H1 (cell line): ENCODE measurements around the gene TRIM24. TPM values are rescaled to one million over a fixed set of nuclear protein-coding genes. Genes with fewer than 3 reads are reported as not detected.
A peak's percentile ranks its signal among the peaks of the same experiment; 100 is the strongest.

Experiments used
- CTCF ChIA-PET: fragments of 300-600 bp; sonication (Branson Sonifier 250); formaldehyde crosslinking; loops from one replicate; lab custom pipeline; 2021; ENCODE audit not compliant: partially characterized antibody; lab: Charles Lee
- POLR2A ChIA-PET: fragments of 300-600 bp; sonication (Branson Sonifier 250); formaldehyde crosslinking; loops from one replicate; lab custom pipeline; 2021; ENCODE audit warnings: inconsistent platforms; ENCODE audit not compliant: partially characterized antibody; lab: Charles Lee
- DNase-seq, 2 experiments: peaks; one replicate each; pipeline versions ENCODE4 v3.0.0 to v3.0.0-alpha.2; 2010 to 2022; ENCODE audit warnings: low spot score in 2 of 2, low read depth in 1 of 2, mixed read lengths in 1 of 2
- FAIRE-seq: peaks from 2 replicates; lab custom pipeline; 2011; peaks lifted over from hg19 to GRCh38; lab: Jason Lieb, UNC
- H2AFZ ChIP-seq: 2 replicates; pipeline ENCODE4 v1.8.1; 2012; ENCODE audit warnings: low read length, inconsistent platforms
- H2AK5ac ChIP-seq: 2 replicates; pipeline ENCODE4 v1.6.1; 2013; ENCODE audit warnings: low read depth, low read length
- H2BK120ac ChIP-seq: replicated peaks from 2 replicates; pipeline ENCODE3; 2013; ENCODE audit warnings: low read depth, low read length, inconsistent platforms
- H2BK12ac ChIP-seq: 2 replicates; pipeline ENCODE4 v1.6.1; 2013; ENCODE audit warnings: low read depth, low read length
- H2BK15ac ChIP-seq: 2 replicates; pipeline ENCODE4 v1.6.1; 2013; ENCODE audit warnings: low read length
- H2BK20ac ChIP-seq: 2 replicates; pipeline ENCODE4 v1.6.1; 2013; ENCODE audit warnings: low read length
- H2BK5ac ChIP-seq: 2 replicates; pipeline ENCODE4 v1.6.1; 2013; ENCODE audit warnings: low read depth, low read length
- H3K14ac ChIP-seq: 2 replicates; pipeline ENCODE4 v1.6.1; 2013; ENCODE audit warnings: inconsistent platforms; ENCODE audit not compliant: insufficient read length
- H3K18ac ChIP-seq: 2 replicates; pipeline ENCODE4 v1.6.1; 2013; ENCODE audit warnings: low read length; ENCODE audit errors: extremely low read depth
- H3K23ac ChIP-seq: 2 replicates; pipeline ENCODE4 v1.6.1; 2013; ENCODE audit warnings: inconsistent platforms; ENCODE audit not compliant: insufficient read length
- H3K23me2 ChIP-seq: 2 replicates; pipeline ENCODE4 v1.6.1; 2013; ENCODE audit warnings: low read depth, low read length
- H3K27ac ChIP-seq: 2 replicates; pipeline ENCODE4 v1.6.1; 2011; ENCODE audit warnings: low read depth, low read length, inconsistent platforms
- H3K27me3 ChIP-seq, 4 experiments: replicated peaks in 1 of 4; 1 replicate in 1 of 4; 2 replicates in 3 of 4; pipeline versions ENCODE4 v1.6.1 to v1.8.1; 2011 to 2013; ENCODE audit warnings: low read length in 3 of 4, mild to moderate bottlenecking in 3 of 4, inconsistent platforms in 2 of 4, mixed read lengths in 2 of 4, moderate library complexity in 1 of 4; ENCODE audit not compliant: control insufficient read depth in 3 of 4, insufficient read depth in 3 of 4; ENCODE audit errors: extremely low read depth in 1 of 4
- H3K36me3 ChIP-seq, 4 experiments: 2 replicates each; pipeline versions ENCODE4 v1.6.1 to v1.8.1; 2011 to 2013; ENCODE audit warnings: mild to moderate bottlenecking in 4 of 4, low read length in 3 of 4, moderate library complexity in 2 of 4, control low read depth in 1 of 4, inconsistent platforms in 1 of 4; ENCODE audit not compliant: insufficient read depth in 4 of 4, control insufficient read depth in 2 of 4
- H3K4ac ChIP-seq: replicated peaks from 2 replicates; pipeline ENCODE3; 2013; ENCODE audit warnings: low read length, low read depth, mixed read lengths, inconsistent platforms; ENCODE audit not compliant: insufficient read length
- H3K4me1 ChIP-seq, 4 experiments: replicated peaks in 1 of 4; 1 replicate in 1 of 4; 2 replicates in 3 of 4; pipeline versions ENCODE4 v1.6.1 to v1.8.1; 2011 to 2013; ENCODE audit warnings: low read length in 3 of 4, inconsistent platforms in 2 of 4, mixed read lengths in 1 of 4; ENCODE audit not compliant: insufficient read depth in 4 of 4, control insufficient read depth in 3 of 4
- H3K4me2 ChIP-seq, 2 experiments: 2 replicates each; pipeline versions ENCODE4 v1.6.1 to v1.8.1; 2011 to 2013; ENCODE audit warnings: low read depth in 2 of 2, low read length in 2 of 2, control low read depth in 1 of 2, inconsistent platforms in 1 of 2, mild to moderate bottlenecking in 1 of 2; ENCODE audit not compliant: insufficient read depth in 1 of 2
- H3K4me3 ChIP-seq, 4 experiments: fragments of 200-600, 300-600 bp in 1 of 4; sonication (generic), shearing (Covaris generic), sonication (Bioruptor Twin) in 1 of 4; 2 replicates each; pipeline versions ENCODE4 v1.5.1 to v1.8.1; 2011 to 2016; ENCODE audit warnings: low read length in 4 of 4, low read depth in 3 of 4, control low read depth in 2 of 4, inconsistent platforms in 2 of 4, mild to moderate bottlenecking in 2 of 4, mixed read lengths in 1 of 4, moderate library complexity in 1 of 4; ENCODE audit not compliant: insufficient read depth in 2 of 4; ENCODE audit errors: extremely low read depth in 1 of 4
- H3K56ac ChIP-seq: replicated peaks from 2 replicates; pipeline ENCODE3; 2013; ENCODE audit warnings: low read depth, mild to moderate bottlenecking, mixed read lengths, low read length, inconsistent platforms; ENCODE audit not compliant: insufficient read length
- H3K79me1 ChIP-seq: 2 replicates; pipeline ENCODE4 v1.6.1; 2013; ENCODE audit warnings: low read depth, low read length, control low read depth
- H3K79me2 ChIP-seq, 2 experiments: 2 replicates each; pipeline versions ENCODE4 v1.6.1 to v1.8.1; 2012 to 2013; ENCODE audit warnings: low read length in 2 of 2, mild to moderate bottlenecking in 2 of 2, inconsistent platforms in 1 of 2; ENCODE audit not compliant: insufficient read depth in 2 of 2, control insufficient read depth in 1 of 2
- H3K9ac ChIP-seq, 4 experiments: replicated peaks in 1 of 4; 1 replicate in 1 of 4; 2 replicates in 3 of 4; pipeline versions ENCODE4 v1.6.1 to v1.8.1; 2011 to 2013; ENCODE audit warnings: low read depth in 3 of 4, low read length in 3 of 4, control low read depth in 2 of 4, mild to moderate bottlenecking in 2 of 4, moderate library complexity in 2 of 4, inconsistent platforms in 1 of 4; ENCODE audit errors: extremely low read depth in 1 of 4
- H3K9me3 ChIP-seq, 2 experiments: 2 replicates each; pipeline versions ENCODE4 v1.6.1 to v1.8.1; 2012 to 2013; ENCODE audit warnings: mild to moderate bottlenecking in 2 of 2, moderate library complexity in 2 of 2, control low read depth in 1 of 2, inconsistent platforms in 1 of 2, low read depth in 1 of 2, low read length in 1 of 2, mixed read lengths in 1 of 2; ENCODE audit not compliant: insufficient read depth in 2 of 2
- H4K20me1 ChIP-seq, 2 experiments: replicated peaks in 1 of 2; 2 replicates each; pipeline versions ENCODE3 to v1.8.1; 2011 to 2013; ENCODE audit warnings: inconsistent platforms in 2 of 2, low read length in 2 of 2, mild to moderate bottlenecking in 1 of 2; ENCODE audit not compliant: insufficient read depth in 2 of 2, control insufficient read depth in 1 of 2
- H4K5ac ChIP-seq: 2 replicates; pipeline ENCODE4 v1.6.1; 2013; ENCODE audit warnings: low read length, low read depth, mixed read lengths, inconsistent platforms; ENCODE audit not compliant: insufficient read length
- H4K8ac ChIP-seq: 2 replicates; pipeline ENCODE4 v1.8.0; 2013; ENCODE audit warnings: mild to moderate bottlenecking, moderate library complexity, low read length, inconsistent platforms; ENCODE audit not compliant: insufficient read depth; ENCODE audit errors: extremely low read depth
- H4K91ac ChIP-seq: replicated peaks from 2 replicates; pipeline ENCODE3; 2013; ENCODE audit warnings: low read length, mixed read lengths, inconsistent platforms; ENCODE audit not compliant: insufficient read length
- ASH2L ChIP-seq: fragments of 200-600, 300-600 bp; sonication (generic); IDR thresholded peaks from one replicate; pipeline ENCODE4 v1.7.1; 2017; ENCODE audit warnings: low read length
- BACH1 ChIP-seq: IDR thresholded peaks from 2 replicates; pipeline ENCODE4 v1.6.1; 2012; ENCODE audit warnings: low read length, improper control_type of control experiment
- CHD2 ChIP-seq: IDR thresholded peaks from 2 replicates; pipeline ENCODE4 v1.6.1; 2012; ENCODE audit warnings: low read length, improper control_type of control experiment
- EZH2 ChIP-seq: fragments of 200-600 bp; sonication (generic); IDR thresholded peaks from 2 replicates; pipeline ENCODE4 v1.7.1; 2012; ENCODE audit warnings: low read depth, mild to moderate bottlenecking, moderate library complexity, low read length, inconsistent platforms; ENCODE audit not compliant: severe bottlenecking
- GABPA ChIP-seq: IDR thresholded peaks from 2 replicates; pipeline ENCODE4 v1.6.1; 2011; ENCODE audit warnings: mild to moderate bottlenecking, low read length, moderate library complexity, borderline replicate concordance; ENCODE audit not compliant: insufficient read depth
- KDM1A ChIP-seq: fragments of 200-600, 300-600 bp; sonication (generic); IDR thresholded peaks from 2 replicates; pipeline ENCODE4 v1.7.1; 2016; ENCODE audit warnings: mild to moderate bottlenecking, low read length, borderline replicate concordance
- KDM5A ChIP-seq: fragments of 200-600 bp; IDR thresholded peaks from 2 replicates; pipeline ENCODE4 v1.7.1; 2012; ENCODE audit warnings: mild to moderate bottlenecking, low read length, inconsistent platforms, mixed read lengths
- SP4 ChIP-seq: IDR thresholded peaks from 2 replicates; pipeline ENCODE4 v1.6.1; 2012; ENCODE audit warnings: low read length, inconsistent platforms
- SRF ChIP-seq: IDR thresholded peaks from 2 replicates; pipeline ENCODE4 v1.6.1; 2011; ENCODE audit warnings: mild to moderate bottlenecking, low read depth, low read length, moderate library complexity
- YY1 ChIP-seq: IDR thresholded peaks from 2 replicates; pipeline ENCODE4 v1.6.1; 2011; ENCODE audit warnings: low read depth, mild to moderate bottlenecking, low read length
- WGBS, 2 experiments: shearing (Covaris generic) in 1 of 2; methylation state at CpG; one replicate each; pipeline versions ENCODE4 v1.1.6 to v1.1.7; 2013 to 2015; ENCODE audit warnings: low lambda C conversion rate in 2 of 2, mixed read lengths in 2 of 2, inconsistent platforms in 1 of 2, low coverage in 1 of 2, missing lambda C conversion rate in 1 of 2; ENCODE audit not compliant: insufficient replicate concordance in 2 of 2, insufficient coverage in 1 of 2, insufficient read length in 1 of 2; ENCODE audit errors: extremely low coverage in 1 of 2, missing lambda C conversion rate in 1 of 2; 5-methylcytosine and 5-hydroxymethylcytosine counted together
- polyA plus RNA-seq, 7 experiments: library from polyadenylated mRNA; depleted of rRNA in 3 of 7; stranded (reverse) in 5 of 7; unstranded in 2 of 7; fragments of >200 nt in 5 of 7; fragments of 200-250 nt in 2 of 7; gene quantifications; 1 replicate in 5 of 7; 2 replicates in 1 of 7; 4 replicates in 1 of 7; pipeline versions ENCODE4 v1.2.1 to v1.2.3, GENCODE V29; 2011 to 2013; ENCODE audit warnings: missing spikeins in 2 of 7, mixed read lengths in 2 of 7
- total RNA-seq: library from RNA; stranded (reverse); fragmentation: NEBNext Ultra II Directional; extraction: Animal tissue kit (Norgen Biotek cat#: 25700); gene quantifications from 2 replicates; pipeline ENCODE4 v1.2.1, GENCODE V29; 2021
- TF ChIP-seq, protein P1 (sequence below): IDR thresholded peaks from 2 replicates; pipeline ENCODE4 v1.6.1; 2012; ENCODE audit warnings: low read length, inconsistent platforms

The TRIM24 gene
- total and polyA plus RNA-seq, 2 of the 8 experiments (the other 6 are each of a cell fraction or from before 2014, with no cell fraction given), result 67.6 to 149 TPM

DNA sequence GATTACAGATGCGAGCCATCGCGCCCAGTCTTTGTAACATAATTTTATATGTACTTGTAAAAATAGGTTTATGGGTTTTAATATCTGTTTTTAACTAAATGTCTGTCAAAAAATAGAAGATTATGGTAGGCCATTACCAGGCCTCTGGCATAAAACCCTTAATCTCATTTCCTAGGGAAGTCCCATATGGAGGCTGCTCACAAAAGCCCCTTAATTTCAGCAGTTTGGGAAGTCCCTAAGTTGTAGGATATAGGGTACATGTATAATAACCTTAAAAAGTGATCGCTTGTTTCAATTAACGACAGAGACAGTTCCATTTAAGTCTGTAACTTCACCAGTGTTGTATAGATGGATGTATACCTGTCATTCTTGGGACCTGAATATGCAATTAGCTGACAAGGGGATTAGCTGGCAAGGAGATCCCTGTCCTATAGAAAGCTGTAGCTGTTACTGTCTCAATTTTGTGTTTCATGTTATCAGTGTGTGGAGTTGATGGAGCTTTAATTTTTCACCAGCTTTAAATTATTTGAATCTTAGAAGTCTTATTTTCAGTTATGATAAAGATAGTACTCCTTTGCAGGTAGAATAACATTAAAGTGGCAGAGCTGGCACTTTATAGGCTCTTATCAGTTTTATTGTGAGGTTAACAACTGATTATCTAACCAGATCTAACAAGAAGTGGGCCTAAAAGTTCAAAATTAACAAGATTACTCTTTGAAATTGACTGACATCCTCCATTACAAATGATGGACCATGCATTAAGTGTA, 10.5 kb downstream of the TRIM24 start:
- H3K79me1 ChIP-seq, result no peaks in the 10 kb centered on the region
- peak overlapping the region in 1 of 4 experiments; percentile 5; a peak in 1 of 8 replicates for H3K4me3 ChIP-seq
- no peaks in the 10 kb centered on the region; the same call in 1 of the 2 replicates for H3K23me2 ChIP-seq
- no peak overlapping the region for H3K18ac ChIP-seq
- no peak overlapping the region for H3K4ac ChIP-seq
- ChIA-PET POLR2A (interaction anchor here (0.5 to 1.4 kb wide), 9 partner anchors 8 to 317 kb away, joined by 3 to 4 read pairs (median 3); no protein-coding TSS in a partner anchor), CTCF (no interaction called here)
- H2AFZ ChIP-seq, result no peak overlapping the region
- H3K23ac ChIP-seq, result no peak overlapping the region
- no peak overlapping the region for H4K5ac ChIP-seq
- no peak overlapping the region for H3K14ac ChIP-seq
- DNase-seq (no peak), FAIRE-seq (no peak)
- H4K20me1 ChIP-seq, result peaks cover 26 to 50% of the 10 kb centered on the region in 2 experiments
- H3K36me3 ChIP-seq, result peaks cover 0 to 31% (median 4%) of the 10 kb centered on the region in 4 experiments; a peak in 4 of 8 replicates
- no peak overlapping the region for H2BK20ac ChIP-seq
- H2BK120ac ChIP-seq, result no peak overlapping the region
- peak overlapping the region in 1 of 2 experiments; percentile 15; a peak in 1 of 4 replicates for H3K4me2 ChIP-seq
- no peaks in the 10 kb centered on the region for H3K9me3 ChIP-seq
- no peak overlapping the region for H2BK15ac ChIP-seq
- H3K56ac ChIP-seq, result no peak overlapping the region
- no peak overlapping the region for H4K91ac ChIP-seq
- WGBS, 2 experiments, result 87% methylated on average over 5 of the region's 5 CpGs; no CpG with 5 or more reads in 1 of the 2 experiments
- no peaks in the 10 kb centered on the region for H3K27me3 ChIP-seq
- H2BK12ac ChIP-seq, result no peak overlapping the region
- no peak overlapping the region for H2AK5ac ChIP-seq
- H3K79me2 ChIP-seq, result peaks cover 77 to 100% of the 10 kb centered on the region in 2 experiments
- no peak overlapping the region for H3K9ac ChIP-seq
- no peak overlapping the region for H4K8ac ChIP-seq
- H2BK5ac ChIP-seq, result no peak overlapping the region
- H3K27ac ChIP-seq, result no peak overlapping the region
- H3K4me1 ChIP-seq, result peaks cover 0 to 26% (median 2%) of the 10 kb centered on the region in 4 experiments; a peak in 3 of 7 replicates
- TF ChIP-seq EZH2 (no peak), KDM1A (no peak), YY1 (no peak), BACH1 (no peak), KDM5A (no peak), CHD2 (no peak), ASH2L (no peak), SRF (no peak), SP4 (no peak), GABPA (no peak)
- TF ChIP-seq, protein P1, sequence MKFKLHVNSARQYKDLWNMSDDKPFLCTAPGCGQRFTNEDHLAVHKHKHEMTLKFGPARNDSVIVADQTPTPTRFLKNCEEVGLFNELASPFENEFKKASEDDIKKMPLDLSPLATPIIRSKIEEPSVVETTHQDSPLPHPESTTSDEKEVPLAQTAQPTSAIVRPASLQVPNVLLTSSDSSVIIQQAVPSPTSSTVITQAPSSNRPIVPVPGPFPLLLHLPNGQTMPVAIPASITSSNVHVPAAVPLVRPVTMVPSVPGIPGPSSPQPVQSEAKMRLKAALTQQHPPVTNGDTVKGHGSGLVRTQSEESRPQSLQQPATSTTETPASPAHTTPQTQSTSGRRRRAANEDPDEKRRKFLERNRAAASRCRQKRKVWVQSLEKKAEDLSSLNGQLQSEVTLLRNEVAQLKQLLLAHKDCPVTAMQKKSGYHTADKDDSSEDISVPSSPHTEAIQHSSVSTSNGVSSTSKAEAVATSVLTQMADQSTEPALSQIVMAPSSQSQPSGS, result no peak
